Peyer's patch (tissue), 4 donors: ENCODE results near the gene PCP4.

Experiments
- POLR2A ChIP-seq, 2 donors: fragments of 450-650 bp; IDR thresholded peaks; one replicate each; pipeline ENCODE4 v1.5.1; 2017; ENCODE audit warnings: antibody characterized with exemption in 2 of 2, mild to moderate bottlenecking in 2 of 2, moderate library complexity in 2 of 2
- TF ChIP-seq, protein P1 (sequence below), 6 experiments: fragments of 450-650 bp in 4 of 6; fragments of 200-600 bp in 2 of 6; sonication (generic) in 1 of 6; IDR thresholded peaks; one replicate each; pipeline ENCODE4 v1.5.1; 2017 to 2019; ENCODE audit warnings: antibody characterized with exemption in 6 of 6, mild to moderate bottlenecking in 3 of 6, moderate library complexity in 1 of 6

DNA sequence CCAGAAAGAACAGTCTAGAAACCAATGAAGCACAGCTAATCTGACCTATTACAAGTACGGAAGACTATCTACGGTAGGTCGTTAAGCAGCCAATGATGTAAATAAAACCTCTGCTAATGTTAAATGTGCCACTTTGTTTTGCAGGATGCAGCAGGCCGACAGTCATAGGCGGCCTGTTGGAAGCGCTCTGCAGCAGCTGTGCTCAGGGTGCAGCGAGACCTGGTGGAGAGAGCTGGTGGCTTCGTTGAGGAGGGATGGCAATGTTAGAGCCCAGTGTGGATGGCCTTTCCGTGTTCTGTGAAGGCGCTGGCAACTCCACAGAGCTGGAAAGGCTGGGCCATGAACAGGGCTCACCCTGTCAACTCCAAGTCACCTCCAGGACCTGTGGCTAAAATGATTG is 87.3 kb downstream of the PCP4 start:
- TF ChIP-seq, protein P1, sequence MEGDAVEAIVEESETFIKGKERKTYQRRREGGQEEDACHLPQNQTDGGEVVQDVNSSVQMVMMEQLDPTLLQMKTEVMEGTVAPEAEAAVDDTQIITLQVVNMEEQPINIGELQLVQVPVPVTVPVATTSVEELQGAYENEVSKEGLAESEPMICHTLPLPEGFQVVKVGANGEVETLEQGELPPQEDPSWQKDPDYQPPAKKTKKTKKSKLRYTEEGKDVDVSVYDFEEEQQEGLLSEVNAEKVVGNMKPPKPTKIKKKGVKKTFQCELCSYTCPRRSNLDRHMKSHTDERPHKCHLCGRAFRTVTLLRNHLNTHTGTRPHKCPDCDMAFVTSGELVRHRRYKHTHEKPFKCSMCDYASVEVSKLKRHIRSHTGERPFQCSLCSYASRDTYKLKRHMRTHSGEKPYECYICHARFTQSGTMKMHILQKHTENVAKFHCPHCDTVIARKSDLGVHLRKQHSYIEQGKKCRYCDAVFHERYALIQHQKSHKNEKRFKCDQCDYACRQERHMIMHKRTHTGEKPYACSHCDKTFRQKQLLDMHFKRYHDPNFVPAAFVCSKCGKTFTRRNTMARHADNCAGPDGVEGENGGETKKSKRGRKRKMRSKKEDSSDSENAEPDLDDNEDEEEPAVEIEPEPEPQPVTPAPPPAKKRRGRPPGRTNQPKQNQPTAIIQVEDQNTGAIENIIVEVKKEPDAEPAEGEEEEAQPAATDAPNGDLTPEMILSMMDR (IDR thresholded peaks at IDR 0.05), result no peak
- no peak for TF ChIP-seq POLR2A (IDR thresholded peaks at IDR 0.05)
